H1 (cell line): Measurements from ENCODE around the gene FLT4. TPM values are rescaled to one million over a fixed set of nuclear protein-coding genes. Genes with fewer than 3 reads are reported as not detected.

Experiments used
- CTCF ChIA-PET: fragments of 300-600 bp; sonication (Branson Sonifier 250); formaldehyde crosslinking; loops from one replicate; lab custom pipeline; 2021; ENCODE audit not compliant: partially characterized antibody; lab: Charles Lee
- POLR2A ChIA-PET: fragments of 300-600 bp; sonication (Branson Sonifier 250); formaldehyde crosslinking; loops from one replicate; lab custom pipeline; 2021; ENCODE audit warnings: inconsistent platforms; ENCODE audit not compliant: partially characterized antibody; lab: Charles Lee
- DNase-seq, 2 experiments: peaks; one replicate each; pipeline versions ENCODE4 v3.0.0 to v3.0.0-alpha.2; 2010 to 2022; ENCODE audit warnings: low spot score in 2 of 2, low read depth in 1 of 2, mixed read lengths in 1 of 2
- FAIRE-seq: peaks from 2 replicates; lab custom pipeline; 2011; peaks lifted over from hg19 to GRCh38; lab: Jason Lieb, UNC
- H2AFZ ChIP-seq: 2 replicates; pipeline ENCODE4 v1.8.1; 2012; ENCODE audit warnings: low read length, inconsistent platforms
- H2AK5ac ChIP-seq: 2 replicates; pipeline ENCODE4 v1.6.1; 2013; ENCODE audit warnings: low read depth, low read length
- H2BK120ac ChIP-seq: replicated peaks from 2 replicates; pipeline ENCODE3; 2013; ENCODE audit warnings: low read depth, low read length, inconsistent platforms
- H2BK12ac ChIP-seq: 2 replicates; pipeline ENCODE4 v1.6.1; 2013; ENCODE audit warnings: low read depth, low read length
- H2BK15ac ChIP-seq: 2 replicates; pipeline ENCODE4 v1.6.1; 2013; ENCODE audit warnings: low read length
- H2BK20ac ChIP-seq: 2 replicates; pipeline ENCODE4 v1.6.1; 2013; ENCODE audit warnings: low read length
- H2BK5ac ChIP-seq: 2 replicates; pipeline ENCODE4 v1.6.1; 2013; ENCODE audit warnings: low read depth, low read length
- H3K14ac ChIP-seq: 2 replicates; pipeline ENCODE4 v1.6.1; 2013; ENCODE audit warnings: inconsistent platforms; ENCODE audit not compliant: insufficient read length
- H3K18ac ChIP-seq: 2 replicates; pipeline ENCODE4 v1.6.1; 2013; ENCODE audit warnings: low read length; ENCODE audit errors: extremely low read depth
- H3K23ac ChIP-seq: 2 replicates; pipeline ENCODE4 v1.6.1; 2013; ENCODE audit warnings: inconsistent platforms; ENCODE audit not compliant: insufficient read length
- H3K23me2 ChIP-seq: 2 replicates; pipeline ENCODE4 v1.6.1; 2013; ENCODE audit warnings: low read depth, low read length
- H3K27ac ChIP-seq: 2 replicates; pipeline ENCODE4 v1.6.1; 2011; ENCODE audit warnings: low read depth, low read length, inconsistent platforms
- H3K27me3 ChIP-seq, 4 experiments: replicated peaks in 1 of 4; 1 replicate in 1 of 4; 2 replicates in 3 of 4; pipeline versions ENCODE4 v1.6.1 to v1.8.1; 2011 to 2013; ENCODE audit warnings: low read length in 3 of 4, mild to moderate bottlenecking in 3 of 4, inconsistent platforms in 2 of 4, mixed read lengths in 2 of 4, moderate library complexity in 1 of 4; ENCODE audit not compliant: control insufficient read depth in 3 of 4, insufficient read depth in 3 of 4; ENCODE audit errors: extremely low read depth in 1 of 4
- H3K36me3 ChIP-seq, 4 experiments: 2 replicates each; pipeline versions ENCODE4 v1.6.1 to v1.8.1; 2011 to 2013; ENCODE audit warnings: mild to moderate bottlenecking in 4 of 4, low read length in 3 of 4, moderate library complexity in 2 of 4, control low read depth in 1 of 4, inconsistent platforms in 1 of 4; ENCODE audit not compliant: insufficient read depth in 4 of 4, control insufficient read depth in 2 of 4
- H3K4ac ChIP-seq: replicated peaks from 2 replicates; pipeline ENCODE3; 2013; ENCODE audit warnings: low read length, low read depth, mixed read lengths, inconsistent platforms; ENCODE audit not compliant: insufficient read length
- H3K4me1 ChIP-seq, 4 experiments: replicated peaks in 1 of 4; 1 replicate in 1 of 4; 2 replicates in 3 of 4; pipeline versions ENCODE4 v1.6.1 to v1.8.1; 2011 to 2013; ENCODE audit warnings: low read length in 3 of 4, inconsistent platforms in 2 of 4, mixed read lengths in 1 of 4; ENCODE audit not compliant: insufficient read depth in 4 of 4, control insufficient read depth in 3 of 4
- H3K4me2 ChIP-seq, 2 experiments: 2 replicates each; pipeline versions ENCODE4 v1.6.1 to v1.8.1; 2011 to 2013; ENCODE audit warnings: low read depth in 2 of 2, low read length in 2 of 2, control low read depth in 1 of 2, inconsistent platforms in 1 of 2, mild to moderate bottlenecking in 1 of 2; ENCODE audit not compliant: insufficient read depth in 1 of 2
- H3K4me3 ChIP-seq, 4 experiments: fragments of 200-600, 300-600 bp in 1 of 4; sonication (generic), shearing (Covaris generic), sonication (Bioruptor Twin) in 1 of 4; 2 replicates each; pipeline versions ENCODE4 v1.5.1 to v1.8.1; 2011 to 2016; ENCODE audit warnings: low read length in 4 of 4, low read depth in 3 of 4, control low read depth in 2 of 4, inconsistent platforms in 2 of 4, mild to moderate bottlenecking in 2 of 4, mixed read lengths in 1 of 4, moderate library complexity in 1 of 4; ENCODE audit not compliant: insufficient read depth in 2 of 4; ENCODE audit errors: extremely low read depth in 1 of 4
- H3K56ac ChIP-seq: replicated peaks from 2 replicates; pipeline ENCODE3; 2013; ENCODE audit warnings: low read depth, mild to moderate bottlenecking, mixed read lengths, low read length, inconsistent platforms; ENCODE audit not compliant: insufficient read length
- H3K79me1 ChIP-seq: 2 replicates; pipeline ENCODE4 v1.6.1; 2013; ENCODE audit warnings: low read depth, low read length, control low read depth
- H3K79me2 ChIP-seq, 2 experiments: 2 replicates each; pipeline versions ENCODE4 v1.6.1 to v1.8.1; 2012 to 2013; ENCODE audit warnings: low read length in 2 of 2, mild to moderate bottlenecking in 2 of 2, inconsistent platforms in 1 of 2; ENCODE audit not compliant: insufficient read depth in 2 of 2, control insufficient read depth in 1 of 2
- H3K9ac ChIP-seq, 4 experiments: replicated peaks in 1 of 4; 1 replicate in 1 of 4; 2 replicates in 3 of 4; pipeline versions ENCODE4 v1.6.1 to v1.8.1; 2011 to 2013; ENCODE audit warnings: low read depth in 3 of 4, low read length in 3 of 4, control low read depth in 2 of 4, mild to moderate bottlenecking in 2 of 4, moderate library complexity in 2 of 4, inconsistent platforms in 1 of 4; ENCODE audit errors: extremely low read depth in 1 of 4
- H3K9me3 ChIP-seq, 2 experiments: 2 replicates each; pipeline versions ENCODE4 v1.6.1 to v1.8.1; 2012 to 2013; ENCODE audit warnings: mild to moderate bottlenecking in 2 of 2, moderate library complexity in 2 of 2, control low read depth in 1 of 2, inconsistent platforms in 1 of 2, low read depth in 1 of 2, low read length in 1 of 2, mixed read lengths in 1 of 2; ENCODE audit not compliant: insufficient read depth in 2 of 2
- H4K20me1 ChIP-seq, 2 experiments: replicated peaks in 1 of 2; 2 replicates each; pipeline versions ENCODE3 to v1.8.1; 2011 to 2013; ENCODE audit warnings: inconsistent platforms in 2 of 2, low read length in 2 of 2, mild to moderate bottlenecking in 1 of 2; ENCODE audit not compliant: insufficient read depth in 2 of 2, control insufficient read depth in 1 of 2
- H4K5ac ChIP-seq: 2 replicates; pipeline ENCODE4 v1.6.1; 2013; ENCODE audit warnings: low read length, low read depth, mixed read lengths, inconsistent platforms; ENCODE audit not compliant: insufficient read length
- H4K8ac ChIP-seq: 2 replicates; pipeline ENCODE4 v1.8.0; 2013; ENCODE audit warnings: mild to moderate bottlenecking, moderate library complexity, low read length, inconsistent platforms; ENCODE audit not compliant: insufficient read depth; ENCODE audit errors: extremely low read depth
- H4K91ac ChIP-seq: replicated peaks from 2 replicates; pipeline ENCODE3; 2013; ENCODE audit warnings: low read length, mixed read lengths, inconsistent platforms; ENCODE audit not compliant: insufficient read length
- MAFK ChIP-seq: IDR thresholded peaks from 2 replicates; pipeline ENCODE4 v1.6.1; 2012; ENCODE audit warnings: low read depth, mild to moderate bottlenecking, improper control_type of control experiment, low read length
- WGBS, 2 experiments: shearing (Covaris generic) in 1 of 2; methylation state at CpG; one replicate each; pipeline versions ENCODE4 v1.1.6 to v1.1.7; 2013 to 2015; ENCODE audit warnings: low lambda C conversion rate in 2 of 2, mixed read lengths in 2 of 2, inconsistent platforms in 1 of 2, low coverage in 1 of 2, missing lambda C conversion rate in 1 of 2; ENCODE audit not compliant: insufficient replicate concordance in 2 of 2, insufficient coverage in 1 of 2, insufficient read length in 1 of 2; ENCODE audit errors: extremely low coverage in 1 of 2, missing lambda C conversion rate in 1 of 2; 5-methylcytosine and 5-hydroxymethylcytosine counted together
- polyA plus RNA-seq, 7 experiments: library from polyadenylated mRNA; depleted of rRNA in 3 of 7; stranded (reverse) in 5 of 7; unstranded in 2 of 7; fragments of >200 nt in 5 of 7; fragments of 200-250 nt in 2 of 7; gene quantifications; 1 replicate in 5 of 7; 2 replicates in 1 of 7; 4 replicates in 1 of 7; pipeline versions ENCODE4 v1.2.1 to v1.2.3, GENCODE V29; 2011 to 2013; ENCODE audit warnings: missing spikeins in 2 of 7, mixed read lengths in 2 of 7
- total RNA-seq: library from RNA; stranded (reverse); fragmentation: NEBNext Ultra II Directional; extraction: Animal tissue kit (Norgen Biotek cat#: 25700); gene quantifications from 2 replicates; pipeline ENCODE4 v1.2.1, GENCODE V29; 2021

Gene FLT4
- total and polyA plus RNA-seq, 2 of the 8 experiments (the other 6 are each of a cell fraction or from before 2014, with no cell fraction given): 6.5 to 7.7 TPM

DNA sequence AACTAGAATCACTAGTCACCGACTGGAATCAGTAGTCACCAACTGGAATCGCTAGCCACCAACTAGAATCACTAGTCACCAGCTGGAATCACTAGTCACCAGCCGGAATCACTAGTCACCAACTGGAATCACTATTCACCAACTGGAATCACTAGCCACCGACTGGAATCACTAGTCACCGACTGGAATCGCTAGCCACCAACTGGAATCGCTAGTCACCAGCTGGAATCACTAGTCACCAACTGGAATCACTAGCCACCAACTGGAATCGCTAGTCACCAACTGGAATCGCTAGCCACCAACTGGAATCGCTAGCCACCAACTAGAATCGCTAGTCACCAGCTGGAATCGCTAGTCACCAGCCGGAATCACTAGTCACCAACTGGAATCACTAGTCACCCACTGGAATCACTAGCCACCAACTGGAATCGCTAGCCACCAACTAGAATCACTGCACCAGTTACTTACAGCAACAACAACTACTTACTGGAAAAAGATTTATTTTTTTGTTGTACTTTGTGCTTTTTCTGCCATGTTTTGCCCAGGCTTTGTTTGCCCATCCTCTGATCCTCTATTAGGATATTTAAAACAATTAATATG, 25.7 kb upstream of the FLT4 start:
- FAIRE-seq: no peak

More for the DNA sequence above, 25.7 kb upstream of the FLT4 start:
- H2BK20ac ChIP-seq: no peak overlapping the region
- no peak overlapping the region for H4K91ac ChIP-seq
- DNase-seq: no peak
- CTCF ChIA-PET: interaction anchor here (1.6 kb wide), 1 partner anchor 124 kb away, joined by 5 read pairs; no protein-coding TSS in a partner anchor
- H3K4me1 ChIP-seq: no peaks in the 10 kb centered on the region
- no peak overlapping the region for H3K27ac ChIP-seq
- peaks cover 2% of the 10 kb centered on the region in 2 experiments; a peak in 2 of 4 replicates for H3K9me3 ChIP-seq
- POLR2A ChIA-PET: interaction anchor here (1.0 kb wide), 1 partner anchor 27 kb away, joined by 3 read pairs; no protein-coding TSS in a partner anchor
- no peak overlapping the region for H3K18ac ChIP-seq
- no peak overlapping the region for H2BK15ac ChIP-seq
- no peak overlapping the region for H3K9ac ChIP-seq
- no peak overlapping the region for H4K8ac ChIP-seq
- H3K36me3 ChIP-seq: no peaks in the 10 kb centered on the region
- peaks cover 10% of the 10 kb centered on the region; the same call in 1 of the 2 replicates for H3K23me2 ChIP-seq
- H4K5ac ChIP-seq: no peak overlapping the region
- no peak for TF ChIP-seq MAFK
- TF ChIP-seq, all 59 proteins: peak for 0
- no peak overlapping the region for H3K4me3 ChIP-seq
- 86% methylated on average over 14 of the region's 14 CpGs; no CpG with 5 or more reads in 1 of the 2 experiments for WGBS, 2 experiments
- no peak overlapping the region for H2BK120ac ChIP-seq
- H3K27me3 ChIP-seq: peaks cover 5 to 19% (median 13%) of the 10 kb centered on the region in 4 experiments
- no peak overlapping the region for H2BK12ac ChIP-seq
- no peak overlapping the region for H3K23ac ChIP-seq
- no peak overlapping the region for H3K56ac ChIP-seq
- H3K4ac ChIP-seq: no peak overlapping the region
- H3K4me2 ChIP-seq: no peak overlapping the region
- no peak overlapping the region for H3K14ac ChIP-seq
- no peak overlapping the region for H2AK5ac ChIP-seq
- no peaks in the 10 kb centered on the region for H3K79me2 ChIP-seq
- peaks cover 0 to 2% of the 10 kb centered on the region in 2 experiments for H4K20me1 ChIP-seq
- H2BK5ac ChIP-seq: no peak overlapping the region
- H2AFZ ChIP-seq: no peak overlapping the region
- no peaks in the 10 kb centered on the region for H3K79me1 ChIP-seq
